HepG2 (cell line): ENCODE data around the gene MYBPC3. TPM values are rescaled to one million over a fixed set of nuclear protein-coding genes. Genes with fewer than 3 reads are reported as not detected.
A peak's percentile ranks its signal among the peaks of the same experiment; 100 is the strongest.

ENCODE experiments used
- ATAC-seq: fragments of 200-7000 bp; cut with Tn5 transposase; 3 replicates; pipeline ENCODE4 v1.9.1; 2020; ENCODE audit warnings: mild to moderate bottlenecking, moderate library complexity
- BruUV-seq: library from RNA; stranded (reverse); fragments of 400-500 nt; replicated peaks from 2 replicates; lab custom pipeline; 2021; lab: Mats Ljungman, UMichigan
- CTCF ChIA-PET: fragments of 300-600 bp; formaldehyde crosslinking; extraction: SDS; loops from one replicate; lab custom pipeline; 2021; ENCODE audit warnings: low total read pairs, inconsistent platforms, low intra/inter-chr PET ratio; lab: Yijun Ruan, JAX
- POLR2A ChIA-PET: fragments of 350-600 bp; sonication (Branson Sonifier 250); formaldehyde crosslinking; loops from one replicate; lab custom pipeline; 2020; ENCODE audit warnings: antibody characterized with exemption, inconsistent platforms; lab: Yijun Ruan, JAX
- DNase-seq: peaks from one replicate; pipeline ENCODE4 v3.0.0-alpha.2; 2015; ENCODE audit warnings: low spot score
- FAIRE-seq: peaks from 3 replicates; lab custom pipeline; 2011; peaks lifted over from hg19 to GRCh38; lab: Jason Lieb, UNC
- H2AFZ ChIP-seq: one replicate; pipeline ENCODE4 v1.6.1; 2011; ENCODE audit warnings: low read length, inconsistent platforms
- H3K27ac ChIP-seq: fragments of 300-600 bp; 3 replicates; pipeline ENCODE4 v1.8.0; 2011; ENCODE audit warnings: mixed run types, mild to moderate bottlenecking, mixed read lengths, low read length, inconsistent platforms; ENCODE audit not compliant: insufficient read depth; ENCODE audit errors: extremely low read length
- H3K27me3 ChIP-seq, 2 experiments: fragments of 200-600 bp in 1 of 2; 2 replicates in 1 of 2; 3 replicates in 1 of 2; pipeline versions ENCODE4 v1.6.0 to v1.8.0; 2011; ENCODE audit warnings: low read length in 2 of 2, mild to moderate bottlenecking in 2 of 2, moderate library complexity in 2 of 2, inconsistent platforms in 1 of 2; ENCODE audit not compliant: insufficient read depth in 2 of 2, control insufficient read depth in 1 of 2
- H3K36me3 ChIP-seq, 2 experiments: fragments of 200-600 bp in 1 of 2; replicated peaks in 1 of 2; 2 replicates in 1 of 2; 3 replicates in 1 of 2; pipeline versions ENCODE4 v1.5.1 to v1.8.0; 2011; ENCODE audit warnings: low read length in 2 of 2, inconsistent platforms in 1 of 2; ENCODE audit not compliant: insufficient read depth in 2 of 2, control insufficient read depth in 1 of 2
- H3K4me1 ChIP-seq: 2 replicates; pipeline ENCODE4 v1.5.1; 2012; ENCODE audit warnings: low read length, inconsistent platforms; ENCODE audit not compliant: insufficient read depth
- H3K4me2 ChIP-seq: 2 replicates; pipeline ENCODE4 v1.6.0; 2011; ENCODE audit warnings: low read depth, low read length, inconsistent platforms
- H3K4me3 ChIP-seq, 3 experiments: fragments of 200-600 bp in 1 of 3; sonication (generic), shearing (Covaris generic) in 1 of 3; replicated peaks in 1 of 3; 2 replicates each; pipeline ENCODE4 v1.5.1; 2011 to 2016; ENCODE audit warnings: low read length in 3 of 3, inconsistent platforms in 2 of 3, low read depth in 2 of 3, mild to moderate bottlenecking in 2 of 3, control low read depth in 1 of 3, mixed read lengths in 1 of 3; ENCODE audit not compliant: insufficient read depth in 1 of 3
- H3K79me2 ChIP-seq: one replicate; pipeline ENCODE4 v1.6.1; 2011; ENCODE audit warnings: low read length, inconsistent platforms; ENCODE audit not compliant: insufficient read depth
- H3K9ac ChIP-seq: 2 replicates; pipeline ENCODE4 v1.6.0; 2011; ENCODE audit warnings: mild to moderate bottlenecking, low read depth, low read length, inconsistent platforms; ENCODE audit not compliant: insufficient read depth
- H3K9me3 ChIP-seq: 2 replicates; pipeline ENCODE4 v1.5.1; 2012; ENCODE audit warnings: mild to moderate bottlenecking, low read length
- H4K20me1 ChIP-seq: 2 replicates; pipeline ENCODE4 v1.6.0; 2011; ENCODE audit warnings: inconsistent platforms, mild to moderate bottlenecking, low read length, moderate library complexity; ENCODE audit not compliant: insufficient read depth
- HOXA9 ChIP-seq: sonication (generic); formaldehyde crosslinking; IDR thresholded peaks from 2 replicates; pipeline ENCODE4 v1.8.1; 2022; ENCODE audit warnings: missing genetic modification reagents, mild to moderate bottlenecking, moderate library complexity, borderline replicate concordance
- IRX3 ChIP-seq: sonication (generic); formaldehyde crosslinking; IDR thresholded peaks from 2 replicates; pipeline ENCODE4 v1.8.1; 2023; ENCODE audit warnings: mild to moderate bottlenecking, low read depth, missing genetic modification reagents, borderline replicate concordance
- TEAD3 ChIP-seq: optimal IDR thresholded peaks from 2 replicates; pipeline ENCODE3; 2016; ENCODE audit warnings: borderline replicate concordance
- ZNF296 ChIP-seq: sonication (generic); formaldehyde crosslinking; conservative IDR thresholded peaks from 2 replicates; pipeline ENCODE4 v1.5.0; 2020; ENCODE audit warnings: mild to moderate bottlenecking, missing genetic modification reagents
- WGBS: methylation state at CpG from one replicate; pipeline ENCODE4 v1.1.6; 2017; ENCODE audit warnings: low lambda C conversion rate; 5-methylcytosine and 5-hydroxymethylcytosine counted together
- in situ Hi-C: cut with HindIII; loops from 2 replicates; pipeline ENCODE4 v1.10.0; 2017; ENCODE audit warnings: low pct_unique_long_range_greater_than_20kb; ENCODE audit not compliant: extremely low pct_ligation_motif_present
- intact Hi-C: fragments of 100-400 bp; cut with micrococcal nuclease; formaldehyde crosslinking; loops from one replicate; pipeline ENCODE4 v1.10.0; 2022; ENCODE audit not compliant: unreplicated experiment
- polyA plus RNA-seq, 8 experiments: library from polyadenylated mRNA; depleted of rRNA in 3 of 8; stranded (reverse) in 7 of 8; unstranded in 1 of 8; fragments of >200 nt; fragmentation: Illumina TruSeq in 4 of 8; extraction: Trizol in 4 of 8; gene quantifications; 2 replicates each; pipeline versions ENCODE4 v1.2.1 to v1.2.3, GENCODE V29; 2011 to 2016; ENCODE audit warnings: low read depth in 4 of 8, missing spikeins in 1 of 8, mixed read lengths in 1 of 8; ENCODE audit not compliant: insufficient read depth in 1 of 8
- total RNA-seq, 5 experiments: library from RNA; depleted of rRNA; stranded (reverse); fragments of >200 nt; fragmentation: Illumina TruSeq; extraction: Trizol; gene quantifications; 2 replicates each; pipeline ENCODE4 v1.2.3, GENCODE V29; 2016; ENCODE audit warnings: low read depth in 1 of 5
- TF ChIP-seq, protein P1 (sequence below): sonication (generic); formaldehyde crosslinking; conservative IDR thresholded peaks from 2 replicates; pipeline ENCODE4 v1.4.0; 2020; ENCODE audit warnings: missing genetic modification reagents

Gene MYBPC3
- total and polyA plus RNA-seq, 2 of the 13 experiments (the other 11 are each of a cell fraction or from before 2014, with no cell fraction given) = not detected

DNA sequence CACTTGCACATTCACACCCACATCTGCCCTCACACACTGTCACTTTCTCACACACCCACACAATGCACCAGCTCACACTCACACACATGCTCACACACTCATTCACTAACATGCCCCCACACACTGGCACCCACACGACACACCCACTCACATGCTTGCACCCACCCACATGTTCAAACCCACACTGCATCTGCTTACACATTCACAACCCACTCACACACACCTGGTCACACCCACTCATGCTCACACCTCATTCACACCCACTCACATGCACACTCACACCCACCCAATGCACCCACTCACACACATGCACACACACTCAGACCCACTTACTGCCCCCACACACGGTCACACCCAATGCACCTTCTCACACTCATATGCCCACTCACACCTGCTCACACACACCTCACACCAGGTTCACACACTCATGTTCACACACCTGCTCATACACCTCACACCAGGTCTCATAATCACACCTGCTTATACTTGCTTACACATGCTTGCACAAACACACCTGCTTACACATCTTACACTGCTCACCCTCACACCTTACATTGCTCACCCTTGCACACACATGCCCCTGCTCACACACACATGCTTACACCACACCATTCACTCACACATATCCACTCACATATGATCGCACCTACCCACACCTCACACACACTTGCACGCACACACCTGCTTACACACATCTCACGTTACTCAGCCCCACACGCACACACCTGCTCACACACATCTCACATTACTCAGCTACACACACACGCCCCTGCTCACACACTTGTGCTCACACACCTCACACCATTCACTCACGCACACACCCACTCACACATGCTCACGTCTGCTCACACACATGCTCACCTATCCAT, 3.9 kb upstream of the MYBPC3 start:
- TF ChIP-seq, protein P1, sequence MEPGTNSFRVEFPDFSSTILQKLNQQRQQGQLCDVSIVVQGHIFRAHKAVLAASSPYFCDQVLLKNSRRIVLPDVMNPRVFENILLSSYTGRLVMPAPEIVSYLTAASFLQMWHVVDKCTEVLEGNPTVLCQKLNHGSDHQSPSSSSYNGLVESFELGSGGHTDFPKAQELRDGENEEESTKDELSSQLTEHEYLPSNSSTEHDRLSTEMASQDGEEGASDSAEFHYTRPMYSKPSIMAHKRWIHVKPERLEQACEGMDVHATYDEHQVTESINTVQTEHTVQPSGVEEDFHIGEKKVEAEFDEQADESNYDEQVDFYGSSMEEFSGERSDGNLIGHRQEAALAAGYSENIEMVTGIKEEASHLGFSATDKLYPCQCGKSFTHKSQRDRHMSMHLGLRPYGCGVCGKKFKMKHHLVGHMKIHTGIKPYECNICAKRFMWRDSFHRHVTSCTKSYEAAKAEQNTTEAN (CRISPR knock-in tag) = peak; percentile 84
- TF ChIP-seq IRX3 (CRISPR knock-in tag) (no peak), TEAD3 (no peak), ZNF296 (0 out of 2 replicates have a peak, but pooled peaks have one; percentile 29), HOXA9 (CRISPR knock-in tag) (peak; percentile 3; the same call in 1 of the 2 replicates)
- FAIRE-seq = no peak

More for the DNA sequence above, 3.9 kb upstream of the MYBPC3 start:
- no peak for ATAC-seq
- Histone ChIP-seq H3K4me1 (peaks cover 64% of the 10 kb centered on the region), H3K79me2 (no peaks in the 10 kb centered on the region), H2AFZ (no peak overlapping the region), H3K36me3 (no peaks in the 10 kb centered on the region), H3K9ac (no peak overlapping the region), H4K20me1 (no peaks in the 10 kb centered on the region), H3K4me2 (no peak overlapping the region), H3K9me3 (no peaks in the 10 kb centered on the region), H3K27ac (no peak overlapping the region), H3K27me3 (peaks cover 1 to 28% of the 10 kb centered on the region in 2 experiments; a peak in 3 of 5 replicates), H3K4me3 (no peak overlapping the region)
- WGBS = 82% methylated on average over 9 of the region's 9 CpGs
- CTCF ChIA-PET = interaction anchor here (0.8 to 2.3 kb wide), 5 partner anchors 98 to 467 kb away, joined by 4 to 20 read pairs (median 9); partner anchors contain the start of gene NR1H3
- intact Hi-C loops = loop anchor here (5.0 kb wide), 1 partner anchor 256 kb away; no protein-coding TSS in a partner anchor
- POLR2A ChIA-PET = no interaction called here
- in situ Hi-C loops = no loop called here
- no TSS peak for BruUV-seq
- DNase-seq = no peak
